Endothelial cell of umbilical vein (primary cell): ENCODE measurements around the gene POU6F2. TPM values are rescaled to one million over a fixed set of nuclear protein-coding genes. Genes with fewer than 3 reads are reported as not detected.

Experiments
- BruUV-seq: library from RNA; stranded (reverse); fragments of 400-500 nt; replicated peaks from 2 replicates; lab custom pipeline; 2021; lab: Mats Ljungman, UMichigan
- CTCF ChIA-PET: fragments of 300-600, 350-600 bp; sonication (Branson Sonifier 250); formaldehyde crosslinking; loops from one replicate; lab custom pipeline; 2021; ENCODE audit warnings: antibody characterized with exemption, inconsistent platforms; lab: Charles Lee
- POLR2A ChIA-PET: fragments of 300-600, 350-600 bp; sonication (Branson Sonifier 250); formaldehyde crosslinking; loops from one replicate; lab custom pipeline; 2021; ENCODE audit warnings: antibody characterized with exemption, inconsistent platforms; lab: Charles Lee
- DNase-seq: peaks from one replicate; pipeline ENCODE4 v3.0.0-alpha.2; 2011; ENCODE audit warnings: low read depth, low spot score
- FAIRE-seq: peaks from 2 replicates; lab custom pipeline; 2011; peaks lifted over from hg19 to GRCh38; lab: Jason Lieb, UNC
- H2AFZ ChIP-seq: 2 replicates; pipeline ENCODE4 v1.6.0; 2012; ENCODE audit warnings: low read depth, low read length, control low read depth, inconsistent platforms
- H3K27ac ChIP-seq: 2 replicates; pipeline ENCODE4 v1.5.1; 2011; ENCODE audit warnings: low read depth, mild to moderate bottlenecking, control low read depth, low read length, moderate library complexity; ENCODE audit not compliant: insufficient read depth
- H3K27me3 ChIP-seq, 2 experiments: 2 replicates each; pipeline versions ENCODE4 v1.6.0 to v1.6.1; 2011; ENCODE audit warnings: low read length in 2 of 2, mixed read lengths in 1 of 2; ENCODE audit not compliant: control insufficient read depth in 2 of 2, insufficient read depth in 2 of 2
- H3K36me3 ChIP-seq, 2 experiments: 2 replicates in 1 of 2; 3 replicates in 1 of 2; pipeline ENCODE4 v1.5.1; 2011; ENCODE audit warnings: low read length in 2 of 2, mild to moderate bottlenecking in 1 of 2, moderate library complexity in 1 of 2; ENCODE audit not compliant: control insufficient read depth in 2 of 2, insufficient read depth in 2 of 2; ENCODE audit errors: extremely low read depth in 1 of 2
- H3K4me1 ChIP-seq: 3 replicates; pipeline ENCODE4 v1.5.1; 2011; ENCODE audit warnings: mild to moderate bottlenecking, low read length; ENCODE audit not compliant: control insufficient read depth, insufficient read depth; ENCODE audit errors: extremely low read depth
- H3K4me2 ChIP-seq: 2 replicates; pipeline ENCODE4 v1.6.1; 2011; ENCODE audit warnings: low read length, control low read depth, mixed read lengths; ENCODE audit not compliant: insufficient read depth
- H3K4me3 ChIP-seq, 3 experiments: fragments of 200-600 bp in 1 of 3; sonication (generic), shearing (Covaris generic) in 1 of 3; replicated peaks in 1 of 3; 2 replicates each; pipeline ENCODE4 v1.5.1; 2011 to 2016; ENCODE audit warnings: control low read depth in 3 of 3, low read length in 3 of 3, mild to moderate bottlenecking in 2 of 3, inconsistent platforms in 1 of 3, low read depth in 1 of 3, moderate library complexity in 1 of 3; ENCODE audit not compliant: insufficient read depth in 1 of 3
- H3K79me2 ChIP-seq: 2 replicates; pipeline ENCODE4 v1.6.0; 2012; ENCODE audit warnings: low read length, inconsistent platforms; ENCODE audit not compliant: control insufficient read depth, insufficient read depth
- H3K9ac ChIP-seq: replicated peaks from 2 replicates; pipeline ENCODE3; 2011; ENCODE audit warnings: low read length, control low read depth; ENCODE audit not compliant: insufficient read depth; ENCODE audit errors: extremely low read depth
- H3K9me1 ChIP-seq: replicated peaks from 3 replicates; pipeline ENCODE4 v1.6.0; 2011; ENCODE audit warnings: mild to moderate bottlenecking, low read length; ENCODE audit not compliant: control insufficient read depth, insufficient read depth; ENCODE audit errors: extremely low read depth
- H3K9me3 ChIP-seq: replicated peaks from 2 replicates; pipeline ENCODE4 v1.5.1; 2012; ENCODE audit warnings: low read length, inconsistent platforms; ENCODE audit not compliant: control insufficient read depth, insufficient read depth
- H4K20me1 ChIP-seq: replicated peaks from 2 replicates; pipeline ENCODE3; 2011; ENCODE audit warnings: mild to moderate bottlenecking, low read length; ENCODE audit not compliant: control insufficient read depth, insufficient read depth; ENCODE audit errors: extremely low read depth
- CTCF ChIP-seq, 2 donors: IDR thresholded peaks; 1 replicate in 1 of 2; 2 replicates in 1 of 2; pipeline ENCODE4 v1.5.1; 2011; ENCODE audit warnings: low read length in 2 of 2, mild to moderate bottlenecking in 2 of 2, moderate library complexity in 2 of 2, control low read depth in 1 of 2, inconsistent platforms in 1 of 2, low read depth in 1 of 2; ENCODE audit not compliant: insufficient read depth in 1 of 2; ENCODE audit errors: extremely low read depth in 1 of 2
- EZH2 ChIP-seq: IDR thresholded peaks from 2 replicates; pipeline ENCODE4 v1.6.1; 2012; ENCODE audit warnings: borderline replicate concordance, low read depth, mild to moderate bottlenecking, moderate library complexity, low read length, inconsistent platforms; ENCODE audit not compliant: severe bottlenecking
- FOS ChIP-seq: IDR thresholded peaks from 2 replicates; pipeline ENCODE4 v1.6.1; 2011; ENCODE audit warnings: mild to moderate bottlenecking, low read length, moderate library complexity, borderline replicate concordance; ENCODE audit not compliant: insufficient read depth
- GATA2 ChIP-seq: IDR thresholded peaks from 2 replicates; pipeline ENCODE4 v1.7.0; 2011; ENCODE audit warnings: low read depth, mild to moderate bottlenecking, moderate library complexity, mixed read lengths, low read length; ENCODE audit not compliant: insufficient read length, insufficient read depth
- JUN ChIP-seq: IDR thresholded peaks from 2 replicates; pipeline ENCODE4 v1.6.1; 2011; ENCODE audit warnings: borderline replicate concordance, low read depth; ENCODE audit not compliant: insufficient read length, insufficient read depth
- MAX ChIP-seq: IDR thresholded peaks from 2 replicates; pipeline ENCODE4 v1.6.1; 2011; ENCODE audit not compliant: insufficient read depth, insufficient read length
- MYC ChIP-seq: IDR thresholded peaks from one replicate; pipeline ENCODE4 v1.6.1; 2011; ENCODE audit warnings: mild to moderate bottlenecking, low read depth, low read length
- POLR2A ChIP-seq: IDR thresholded peaks from 2 replicates; pipeline ENCODE4 v1.6.1; 2012; ENCODE audit warnings: low read depth, mild to moderate bottlenecking, control low read depth, low read length
- POLR2AphosphoS5 ChIP-seq: IDR thresholded peaks from 2 replicates; pipeline ENCODE4 v1.6.1; 2012; ENCODE audit warnings: low read depth, mild to moderate bottlenecking, control low read depth, low read length, moderate library complexity; ENCODE audit not compliant: insufficient read depth
- dilution Hi-C: fragments of 300-500 bp; cut with MboI; formaldehyde crosslinking; loops from one replicate; pipeline ENCODE4 v1.15.0; 2019; ENCODE audit warnings: low sequenced_read_pairs; ENCODE audit not compliant: extremely low pct_ligation_motif_present
- intact Hi-C: fragments of 100-400 bp; cut with micrococcal nuclease; formaldehyde crosslinking; loops from one replicate; pipeline ENCODE4 v1.10.0; 2022
- polyA plus RNA-seq, 4 experiments: library from polyadenylated mRNA; depleted of rRNA in 3 of 4; stranded (reverse) in 3 of 4; unstranded in 1 of 4; fragments of >200 nt; gene quantifications; 2 replicates each; pipeline versions ENCODE4 v1.2.1 to v1.2.3, GENCODE V29; 2011 to 2012; ENCODE audit warnings: missing spikeins in 1 of 4
- total RNA-seq: library from RNA; stranded (reverse); gene quantifications from 2 replicates; pipeline ENCODE4 v1.2.3, GENCODE V29; 2021

POU6F2 gene
- total and polyA plus RNA-seq, 2 donors (not counting 3 experiments of a cell fraction or from before 2014, with no cell fraction given) = 0.29 TPM; not detected in 1

GRCh38 chr7:39187130-39187529, 209.4 kb downstream of the POU6F2 start:
- intact Hi-C loops = no loop called here

More at GRCh38 chr7:39187130-39187529, 209.4 kb downstream of the POU6F2 start:
- Histone ChIP-seq H3K79me2 (no peaks in the 10 kb centered on the region), H3K9ac (no peak overlapping the region), H3K9me3 (no peaks in the 10 kb centered on the region), H3K27ac (no peak overlapping the region), H2AFZ (no peak overlapping the region), H3K4me3 (no peak overlapping the region), H3K9me1 (no peaks in the 10 kb centered on the region), H4K20me1 (no peaks in the 10 kb centered on the region), H3K36me3 (no peaks in the 10 kb centered on the region), H3K4me2 (no peak overlapping the region), H3K4me1 (no peaks in the 10 kb centered on the region), H3K27me3 (no peaks in the 10 kb centered on the region)
- CTCF ChIA-PET = interaction anchor here (1.4 kb wide), 1 partner anchor 13 kb away, joined by 3 read pairs; no protein-coding TSS in a partner anchor
- TF ChIP-seq MAX (no peak), POLR2A (no peak), MYC (no peak), EZH2 (no peak), POLR2AphosphoS5 (no peak), GATA2 (no peak), JUN (no peak), FOS (no peak), CTCF (IDR thresholded peaks at IDR 0.05; ENCODE audit: extremely low read depth in 1 of 2, insufficient read depth in 1 of 2, low read depth in 1 of 2, low read length in 2 of 2) (no peak)
- FAIRE-seq (no peak), DNase-seq (no peak)
- POLR2A ChIA-PET = no interaction called here
- BruUV-seq = no TSS peak
- dilution Hi-C loops = no loop called here
